ENCODE results near the gene SLC25A12. TPM values are rescaled to one million over a fixed set of nuclear protein-coding genes. Genes with fewer than 3 reads are reported as not detected.
A peak's percentile ranks its signal among the peaks of the same experiment; 100 is the strongest.

SLC25A12 gene
- polyA plus RNA-seq, 3 donors: 6.5 to 8.8 (median 7.0) TPM

DNA sequence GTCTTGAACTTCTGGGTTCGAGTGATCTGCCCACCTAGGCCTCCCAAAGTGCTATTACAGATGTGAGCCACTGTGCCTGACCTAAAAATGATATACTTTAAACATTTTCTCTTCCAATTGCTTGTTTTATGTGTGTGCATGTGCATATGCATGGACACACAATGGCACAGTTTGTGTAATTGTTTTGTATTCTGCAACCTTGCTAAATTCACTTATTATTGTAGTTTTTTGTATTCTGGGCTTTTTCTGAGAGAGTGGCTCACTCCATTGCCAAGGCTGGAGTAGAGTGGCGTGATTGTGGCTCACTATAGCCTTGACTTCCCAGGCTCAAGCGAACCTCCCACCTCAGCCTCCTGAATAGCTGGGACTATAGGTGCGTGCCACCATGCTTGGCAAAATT is 36.3 kb upstream of the SLC25A12 start:
- no peak overlapping the region for H3K27ac ChIP-seq (ENCODE audit: low read depth in 1 of 2, low read length in 2 of 2)
- DNase-seq: no peak
- Mint-ChIP-seq H3K27me3 (ENCODE audit: low read depth in 3 of 3) (no peaks in the 10 kb centered on the region), H3K9me3 (no peaks in the 10 kb centered on the region), H3K36me3 (peaks cover 52 to 64% of the 10 kb centered on the region in 2 donors), H3K4me3 (no peak overlapping the region), H3K4me1 (no peaks in the 10 kb centered on the region), H3K27ac (no peak overlapping the region)
- intact Hi-C loops (cut with micrococcal nuclease): no loop called here
- no peaks in the 10 kb centered on the region for H3K9me3 ChIP-seq (replicated peaks in 1 of 2; ENCODE audit: control insufficient read depth in 1 of 2, insufficient read depth in 1 of 2, low read length in 2 of 2)
- no peak overlapping the region for H3K4me2 ChIP-seq (replicated peaks; ENCODE audit: extremely low read depth, low read length, poor library complexity, severe bottlenecking)
- no peak overlapping the region for H3K9ac ChIP-seq (ENCODE audit: insufficient read depth, low read length, poor library complexity, severe bottlenecking)
- peaks cover 22 to 52% of the 10 kb centered on the region in 2 donors for H3K36me3 ChIP-seq (replicated peaks in 1 of 2; ENCODE audit: control insufficient read depth in 1 of 2, insufficient read depth in 2 of 2, low read length in 2 of 2)
- peaks cover 5% of the 10 kb centered on the region for H4K20me1 ChIP-seq (ENCODE audit: insufficient read depth, low read length)
- 96% methylated on average over 3 of the region's 4 CpGs for WGBS (ENCODE audit: insufficient coverage)
- no peak for TF ChIP-seq CTCF (IDR thresholded peaks at IDR 0.05)
- H3K4me1 ChIP-seq (ENCODE audit: control insufficient read depth in 1 of 2, insufficient read depth in 2 of 2, low read length in 2 of 2): no peaks in the 10 kb centered on the region
- H2AFZ ChIP-seq (ENCODE audit: insufficient read depth, low read depth, low read length, poor library complexity, severe bottlenecking): no peak overlapping the region
- no peaks in the 10 kb centered on the region for H3K27me3 ChIP-seq (ENCODE audit: control insufficient read depth in 2 of 2, insufficient read depth in 2 of 2, low read length in 2 of 2)
- H3K4me3 ChIP-seq (replicated peaks in 1 of 3; ENCODE audit: low read depth in 2 of 3, low read length in 3 of 3): no peak overlapping the region
- peaks cover 99% of the 10 kb centered on the region for H3K79me2 ChIP-seq (ENCODE audit: insufficient read depth, low read length)

DNA sequence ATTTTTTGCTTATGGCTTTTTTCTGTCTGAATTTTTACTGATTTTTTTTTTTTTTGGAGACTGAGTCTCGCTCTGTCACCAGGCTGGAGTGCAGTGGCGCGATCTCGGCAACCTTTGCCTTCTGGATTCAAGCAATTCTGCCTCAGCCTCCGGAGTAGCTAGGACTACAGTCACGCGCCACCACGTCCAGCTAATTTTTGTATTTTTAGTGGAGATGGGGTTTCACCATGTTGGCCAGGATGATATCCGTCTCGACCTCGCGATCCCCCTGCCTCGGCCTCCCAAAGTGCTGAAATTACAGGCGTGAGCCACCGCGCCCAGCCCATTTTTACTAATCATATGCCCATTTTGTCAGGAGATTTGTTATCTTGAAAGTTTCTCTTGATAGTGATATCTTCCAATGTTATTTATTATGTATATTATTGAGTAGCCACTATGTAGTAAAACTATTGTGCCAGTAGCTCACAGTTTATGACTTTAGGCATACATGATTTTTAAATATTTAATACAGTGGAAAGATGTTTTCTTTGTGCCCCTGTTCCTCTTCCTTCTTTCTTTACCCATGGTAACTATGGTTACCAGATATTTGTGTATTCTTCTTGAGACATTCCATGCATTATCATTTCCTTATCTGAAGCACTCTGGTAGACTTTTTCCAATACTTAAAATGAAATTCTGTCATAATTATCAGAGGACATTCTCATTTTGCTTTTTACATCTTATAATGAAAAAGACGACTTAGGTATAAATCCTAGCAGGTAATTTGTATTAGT is 30.3 kb upstream of the SLC25A12 start:
- peak in 1 of 3 donors; percentile 6 for DNase-seq
- intact Hi-C loops (cut with micrococcal nuclease): loop anchor here in 1 of 2 donors (10.0 kb wide), 1 partner anchor 240 kb away; the partner anchor contains the start of gene DYNC1I2
- WGBS (ENCODE audit: insufficient coverage): 98% methylated on average over 5 of the region's 17 CpGs
- H3K4me3 ChIP-seq (replicated peaks in 1 of 3; ENCODE audit: low read depth in 2 of 3, low read length in 3 of 3): no peak overlapping the region
- no peaks in the 10 kb centered on the region for H3K9me3 ChIP-seq (replicated peaks in 1 of 2; ENCODE audit: control insufficient read depth in 1 of 2, insufficient read depth in 1 of 2, low read length in 2 of 2)
- no peaks in the 10 kb centered on the region for H3K27me3 ChIP-seq (ENCODE audit: control insufficient read depth in 2 of 2, insufficient read depth in 2 of 2, low read length in 2 of 2)
- no peak for TF ChIP-seq CTCF (IDR thresholded peaks at IDR 0.05)
- peaks cover 18 to 33% of the 10 kb centered on the region in 2 donors for H3K4me1 ChIP-seq (ENCODE audit: control insufficient read depth in 1 of 2, insufficient read depth in 2 of 2, low read length in 2 of 2)
- Mint-ChIP-seq H3K27ac (peak overlapping the region; percentile 15 to 96 (median 82)), H3K4me1 (peaks cover 22% of the 10 kb centered on the region), H3K36me3 (peaks cover 25 to 35% of the 10 kb centered on the region in 2 donors), H3K27me3 (ENCODE audit: low read depth in 3 of 3) (peaks cover 0 to 1% (median 0%) of the 10 kb centered on the region in 3 donors), H3K9me3 (peaks cover 0 to 3% (median 0%) of the 10 kb centered on the region in 7 donors), H3K4me3 (no peak overlapping the region)
- H2AFZ ChIP-seq (ENCODE audit: insufficient read depth, low read depth, low read length, poor library complexity, severe bottlenecking): no peak overlapping the region
- no peak overlapping the region for H3K27ac ChIP-seq (ENCODE audit: low read depth in 1 of 2, low read length in 2 of 2)
- no peak overlapping the region for H3K9ac ChIP-seq (ENCODE audit: insufficient read depth, low read length, poor library complexity, severe bottlenecking)
- H4K20me1 ChIP-seq (ENCODE audit: insufficient read depth, low read length): peaks cover 5% of the 10 kb centered on the region
- peaks cover 70% of the 10 kb centered on the region for H3K79me2 ChIP-seq (ENCODE audit: insufficient read depth, low read length)
- peaks cover 9 to 42% of the 10 kb centered on the region in 2 donors for H3K36me3 ChIP-seq (replicated peaks in 1 of 2; ENCODE audit: control insufficient read depth in 1 of 2, insufficient read depth in 2 of 2, low read length in 2 of 2)
- H3K4me2 ChIP-seq (replicated peaks; ENCODE audit: extremely low read depth, low read length, poor library complexity, severe bottlenecking): no peak overlapping the region

Data from CD14-positive monocyte (primary cell).